SU-DHL-6 (cell line): ENCODE data around the gene OR10AG1.

Source experiments
- H2AFZ ChIP-seq: fragments of 200-600 bp; sonication (generic); 2 replicates; pipeline ENCODE4 v1.6.1; 2014; ENCODE audit warnings: low read depth, mild to moderate bottlenecking, moderate library complexity, mixed read lengths, antibody characterized with exemption, low read length; ENCODE audit not compliant: severe bottlenecking
- H3F3A ChIP-seq: fragments of 200-600 bp; shearing (Covaris generic); 2 replicates; pipeline ENCODE4 v1.6.0; 2016; ENCODE audit warnings: antibody characterized with exemption, mild to moderate bottlenecking; ENCODE audit not compliant: insufficient read depth
- H3K27ac ChIP-seq: fragments of 200-600 bp; sonication (generic); 2 replicates; pipeline ENCODE4 v1.5.1; 2016; ENCODE audit warnings: low read depth, mild to moderate bottlenecking, low read length, moderate library complexity, mixed read lengths
- H3K27me3 ChIP-seq: fragments of 200-600 bp; sonication (generic), shearing (Covaris generic); 2 replicates; pipeline ENCODE4 v1.6.0; 2014; ENCODE audit warnings: mild to moderate bottlenecking, low read length
- H3K36me3 ChIP-seq: fragments of 200-600 bp; sonication (generic); 2 replicates; pipeline ENCODE4 v1.6.1; 2014; ENCODE audit warnings: mild to moderate bottlenecking, low read length, mixed read lengths
- H3K4me2 ChIP-seq: fragments of 300-600, 200-600 bp; shearing (Covaris generic), sonication (generic); 2 replicates; pipeline ENCODE4 v1.6.0; 2014; ENCODE audit warnings: low read length, low read depth, mild to moderate bottlenecking; ENCODE audit not compliant: poor library complexity, severe bottlenecking
- H3K4me3 ChIP-seq: fragments of 200-600 bp; sonication (generic); 2 replicates; pipeline ENCODE4 v1.5.1; 2014; ENCODE audit warnings: antibody characterized with exemption, low read length, mild to moderate bottlenecking, mixed read lengths; ENCODE audit not compliant: insufficient read depth, poor library complexity, severe bottlenecking
- H3K79me2 ChIP-seq: fragments of 200-600 bp; sonication (generic); 2 replicates; pipeline ENCODE4 v1.6.1; 2014; ENCODE audit warnings: mild to moderate bottlenecking, low read length, moderate library complexity; ENCODE audit not compliant: insufficient read depth
- H3K9ac ChIP-seq: fragments of 200-600 bp; sonication (generic); 2 replicates; pipeline ENCODE4 v1.7.0; 2014; ENCODE audit warnings: mild to moderate bottlenecking, low read length
- H3K9me2 ChIP-seq: fragments of 200-600 bp; sonication (generic); replicated peaks from 2 replicates; pipeline ENCODE4 v1.6.1; 2014; ENCODE audit warnings: low read length; ENCODE audit not compliant: insufficient read depth
- H3K9me3 ChIP-seq: fragments of 200-600 bp; sonication (generic); 2 replicates; pipeline ENCODE4 v1.6.1; 2014; ENCODE audit warnings: low read length, mixed read lengths; ENCODE audit not compliant: insufficient read depth
- H4K20me1 ChIP-seq: fragments of 200-600 bp; sonication (generic); 2 replicates; pipeline ENCODE4 v1.6.1; 2014; ENCODE audit warnings: low read depth, mild to moderate bottlenecking, antibody characterized with exemption, low read length, moderate library complexity, mixed read lengths
- EZH2phosphoT487 ChIP-seq: fragments of 200-600 bp; sonication (generic), shearing (Covaris generic); conservative IDR thresholded peaks from 2 replicates; pipeline ENCODE4 v1.6.1; 2018; ENCODE audit warnings: mild to moderate bottlenecking, antibody characterized with exemption, low read length, moderate library complexity, mixed read lengths
- TF ChIP-seq, protein P1 (sequence below): fragments of 200-600 bp; sonication (generic); IDR thresholded peaks from one replicate; pipeline ENCODE4 v1.5.1; 2017; ENCODE audit warnings: antibody characterized with exemption, mild to moderate bottlenecking, low read length, moderate library complexity; ENCODE audit not compliant: insufficient read depth, poor library complexity, severe bottlenecking

Gene OR10AG1, protein sequence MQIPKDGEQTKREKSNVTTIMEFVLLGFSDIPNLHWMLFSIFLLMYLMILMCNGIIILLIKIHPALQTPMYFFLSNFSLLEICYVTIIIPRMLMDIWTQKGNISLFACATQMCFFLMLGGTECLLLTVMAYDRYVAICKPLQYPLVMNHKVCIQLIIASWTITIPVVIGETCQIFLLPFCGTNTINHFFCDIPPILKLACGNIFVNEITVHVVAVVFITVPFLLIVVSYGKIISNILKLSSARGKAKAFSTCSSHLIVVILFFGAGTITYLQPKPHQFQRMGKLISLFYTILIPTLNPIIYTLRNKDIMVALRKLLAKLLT

DNA sequence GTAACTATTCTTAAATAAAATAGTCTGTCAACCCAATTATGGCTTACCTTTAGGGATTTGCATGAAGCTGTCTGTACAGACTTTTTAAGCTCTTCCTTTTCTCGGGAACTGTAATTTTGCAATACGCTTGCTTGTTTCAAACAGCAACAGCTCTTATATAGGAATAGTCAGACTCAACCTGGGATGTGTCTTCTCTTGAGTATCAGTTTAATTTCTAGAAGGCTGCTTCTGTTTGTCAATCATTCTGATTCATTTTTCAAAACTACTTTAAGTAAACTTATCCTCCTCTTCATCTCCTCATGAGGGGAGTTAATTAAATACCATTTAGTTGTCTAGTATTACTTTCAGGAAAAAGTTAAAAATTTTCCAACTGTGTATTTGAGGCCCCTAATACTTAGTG is at the start of gene OR10AG1:
OR10AG1 (minus strand) TSS at position 101 of the 400 bp plus-strand sequence; CDS start at position 63, 38 bp downstream.
- TF ChIP-seq EZH2phosphoT487 = no peak
- TF ChIP-seq, protein P1, sequence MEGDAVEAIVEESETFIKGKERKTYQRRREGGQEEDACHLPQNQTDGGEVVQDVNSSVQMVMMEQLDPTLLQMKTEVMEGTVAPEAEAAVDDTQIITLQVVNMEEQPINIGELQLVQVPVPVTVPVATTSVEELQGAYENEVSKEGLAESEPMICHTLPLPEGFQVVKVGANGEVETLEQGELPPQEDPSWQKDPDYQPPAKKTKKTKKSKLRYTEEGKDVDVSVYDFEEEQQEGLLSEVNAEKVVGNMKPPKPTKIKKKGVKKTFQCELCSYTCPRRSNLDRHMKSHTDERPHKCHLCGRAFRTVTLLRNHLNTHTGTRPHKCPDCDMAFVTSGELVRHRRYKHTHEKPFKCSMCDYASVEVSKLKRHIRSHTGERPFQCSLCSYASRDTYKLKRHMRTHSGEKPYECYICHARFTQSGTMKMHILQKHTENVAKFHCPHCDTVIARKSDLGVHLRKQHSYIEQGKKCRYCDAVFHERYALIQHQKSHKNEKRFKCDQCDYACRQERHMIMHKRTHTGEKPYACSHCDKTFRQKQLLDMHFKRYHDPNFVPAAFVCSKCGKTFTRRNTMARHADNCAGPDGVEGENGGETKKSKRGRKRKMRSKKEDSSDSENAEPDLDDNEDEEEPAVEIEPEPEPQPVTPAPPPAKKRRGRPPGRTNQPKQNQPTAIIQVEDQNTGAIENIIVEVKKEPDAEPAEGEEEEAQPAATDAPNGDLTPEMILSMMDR = no peak
- H3K4me3 ChIP-seq = no peak within 1 kb of the TSS
- H3K4me2 ChIP-seq = no peak within 1 kb of the TSS
- H3K36me3 ChIP-seq = no peaks in the 10 kb centered on the region
- no peak within 1 kb of the TSS for H3K9ac ChIP-seq
- no peaks in the 10 kb centered on the region for H3K79me2 ChIP-seq
- H3K27ac ChIP-seq = no peak within 1 kb of the TSS
- no peaks in the 10 kb centered on the region for H3K9me2 ChIP-seq
- no peaks in the 10 kb centered on the region for H3F3A ChIP-seq
- H3K9me3 ChIP-seq = no peaks in the 10 kb centered on the region
- no peaks in the 10 kb centered on the region for H4K20me1 ChIP-seq
- H2AFZ ChIP-seq = no peak within 1 kb of the TSS
- H3K27me3 ChIP-seq = no peaks in the 10 kb centered on the region

DNA sequence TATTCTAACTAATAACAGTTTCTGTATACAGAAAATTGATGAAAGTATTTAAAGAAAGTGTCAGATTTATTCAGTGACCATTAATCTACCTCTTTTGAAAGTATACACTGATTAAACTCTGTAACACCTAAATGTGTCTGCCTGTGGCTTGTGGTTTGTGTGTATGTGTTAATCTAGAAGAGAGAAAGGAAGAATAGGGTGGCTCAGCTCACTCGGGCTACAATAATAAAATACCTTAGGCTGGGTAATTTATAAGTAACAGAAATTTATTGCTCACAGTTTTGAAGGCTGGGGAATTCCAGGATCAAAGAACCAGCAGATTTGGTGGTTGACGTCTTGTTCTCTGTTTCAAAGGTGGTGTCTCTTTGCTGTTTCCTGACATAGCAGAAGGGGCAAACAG is 44.1 kb upstream of the OR10AG1 start:
- Histone ChIP-seq H3K9ac (no peak overlapping the region), H3K9me3 (no peaks in the 10 kb centered on the region), H3K79me2 (no peaks in the 10 kb centered on the region), H3K27ac (no peak overlapping the region), H4K20me1 (no peaks in the 10 kb centered on the region), H3K4me2 (no peak overlapping the region), H3K9me2 (no peaks in the 10 kb centered on the region), H3F3A (no peaks in the 10 kb centered on the region), H3K4me3 (no peak overlapping the region), H3K27me3 (no peaks in the 10 kb centered on the region), H3K36me3 (no peaks in the 10 kb centered on the region), H2AFZ (no peak overlapping the region)
- TF ChIP-seq, protein P1 = no peak
- TF ChIP-seq EZH2phosphoT487 = no peak

DNA sequence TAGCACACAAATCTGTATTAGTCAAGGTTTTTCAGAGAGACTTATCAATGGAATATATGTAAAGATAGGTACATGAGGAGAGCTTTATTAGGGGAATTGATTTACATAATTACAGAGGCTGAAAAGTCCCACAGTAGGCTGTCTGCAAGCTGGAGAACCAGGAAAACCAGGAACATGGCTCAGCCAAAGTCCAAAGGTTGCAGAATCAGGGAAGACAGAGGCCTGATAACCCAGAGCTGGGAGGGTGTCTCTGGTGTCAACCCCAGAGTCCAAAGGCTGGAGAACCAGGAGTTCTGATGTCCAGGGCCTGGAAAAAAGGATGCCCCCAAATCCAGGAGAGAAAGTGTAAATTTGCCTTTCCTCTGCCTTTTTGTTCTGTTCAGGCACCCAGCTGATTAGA is 41.0 kb upstream of the OR10AG1 start:
- Histone ChIP-seq H3K4me2 (no peak overlapping the region), H4K20me1 (no peaks in the 10 kb centered on the region), H3K4me3 (no peak overlapping the region), H3K9ac (no peak overlapping the region), H3K27me3 (no peaks in the 10 kb centered on the region), H3K9me2 (no peaks in the 10 kb centered on the region), H3K27ac (no peak overlapping the region), H2AFZ (no peak overlapping the region), H3K9me3 (no peaks in the 10 kb centered on the region), H3K79me2 (no peaks in the 10 kb centered on the region), H3F3A (no peaks in the 10 kb centered on the region), H3K36me3 (no peaks in the 10 kb centered on the region)
- TF ChIP-seq, protein P1 = no peak
- no peak for TF ChIP-seq EZH2phosphoT487
